ENCODE measurements around the gene LASP1NB.
A peak's percentile ranks its signal among the peaks of the same experiment; 100 is the strongest.

LASP1NB gene

DNA sequence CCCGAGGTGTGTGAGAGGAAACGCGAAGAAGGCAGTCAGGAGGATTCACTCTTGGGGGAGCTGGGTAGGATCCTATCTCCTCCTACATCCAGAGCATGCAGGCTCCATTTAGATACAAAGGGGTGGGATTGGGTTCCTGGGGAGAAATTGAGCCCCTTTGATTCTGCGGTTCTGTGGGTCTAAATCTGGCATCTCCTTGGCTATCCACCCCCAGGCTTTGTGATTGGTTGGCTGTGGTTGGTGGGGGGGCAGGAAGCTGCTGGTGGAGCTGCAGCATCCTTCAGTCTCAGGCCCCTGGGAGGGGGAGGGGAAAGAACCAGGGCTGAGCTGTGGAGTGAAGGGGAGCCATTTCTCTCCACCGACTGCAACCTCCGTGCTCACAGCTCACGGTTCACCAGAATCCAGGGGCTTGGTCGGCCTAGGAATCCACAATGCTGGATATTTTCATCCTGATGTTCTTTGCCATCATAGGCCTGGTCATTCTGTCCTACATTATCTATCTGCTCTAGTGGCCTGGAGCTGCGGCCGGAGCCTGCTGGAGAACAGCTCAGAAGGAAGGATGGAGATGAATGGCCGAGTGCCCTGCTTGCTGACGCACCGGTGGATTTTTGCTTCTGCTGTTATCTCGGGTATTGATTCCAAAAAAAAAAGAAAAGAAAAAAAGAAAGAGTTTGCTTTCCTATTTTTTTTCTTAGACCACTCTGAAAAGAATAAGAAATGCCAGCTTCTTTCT is at the start of gene LASP1NB:
Gene LASP1NB (plus strand): TSS at position 352 of the 733 bp plus-strand sequence.
- Histone ChIP-seq H3K4me1 (ENCODE audit: control insufficient read depth in 2 of 2, insufficient read depth in 2 of 2, low read length in 1 of 2) (peaks cover 3 to 5% of the 10 kb centered on the region in 2 donors), H3K4me3 (ENCODE audit: low read depth in 1 of 2, low read length in 2 of 2) (peak within 1 kb of the TSS in 1 of 2 donors; percentile 7), H3K27ac (ENCODE audit: low read depth in 2 of 2, low read length in 1 of 2) (peak within 1 kb of the TSS; percentile 17 to 69), H3K9me3 (ENCODE audit: control insufficient read depth in 2 of 2, insufficient read depth in 1 of 2, low read depth in 1 of 2, low read length in 1 of 2) (no peaks in the 10 kb centered on the region), H3K27me3 (ENCODE audit: control insufficient read depth in 1 of 2, insufficient read depth in 2 of 2, low read length in 2 of 2) (no peaks in the 10 kb centered on the region), H3K36me3 (ENCODE audit: control insufficient read depth in 2 of 2, insufficient read depth in 2 of 2, low read length in 1 of 2) (no peaks in the 10 kb centered on the region)
- WGBS, 2 donors, result 61 to 63% methylated on average over 14 of the region's 14 CpGs

DNA sequence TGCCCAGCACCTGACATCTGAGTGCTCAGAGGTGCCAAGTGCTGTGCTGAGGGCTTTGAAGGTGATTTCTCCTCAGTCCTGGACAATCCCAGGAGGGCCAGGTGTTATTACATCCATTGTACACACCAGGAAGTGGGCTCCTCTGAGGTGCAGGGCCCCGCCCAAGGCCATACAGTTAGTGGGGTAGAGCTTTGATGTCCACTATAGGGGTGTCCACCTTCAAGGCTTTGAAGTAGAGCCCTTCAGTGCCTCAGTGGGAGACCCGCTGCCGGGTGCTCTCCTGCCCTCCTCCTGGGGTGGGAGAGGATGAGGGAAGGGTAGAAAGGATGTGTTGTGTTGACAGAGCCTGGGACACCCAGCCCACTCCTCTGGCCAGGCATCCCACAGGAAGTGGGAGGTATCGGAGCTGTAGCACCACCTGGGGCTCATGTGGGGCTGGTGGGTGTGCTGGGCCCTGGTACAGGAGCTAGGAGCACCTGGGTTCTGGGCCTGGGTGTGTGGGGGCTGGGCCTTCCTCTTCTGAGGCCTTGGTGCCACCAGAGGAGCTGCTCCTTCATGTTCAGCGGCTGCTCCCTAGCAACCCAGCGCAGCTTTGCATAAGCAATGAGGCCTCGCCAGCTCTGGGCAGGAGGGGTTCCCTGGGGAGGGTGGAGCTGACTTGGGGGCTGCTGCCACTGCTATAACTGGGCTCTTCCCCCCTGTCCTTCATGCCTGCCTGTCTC is 48.1 kb upstream of the LASP1NB start:
- 59 to 66% methylated on average over 7 of the region's 7 CpGs for WGBS, 2 donors

GRCh38 chr17:38879878-38880665 is 45.3 kb upstream of the LASP1NB start:
- no peak overlapping the region for H3K4me3 ChIP-seq (ENCODE audit: low read depth in 1 of 2, low read length in 2 of 2)
- peaks cover 8 to 19% of the 10 kb centered on the region in 2 donors for H3K36me3 ChIP-seq (ENCODE audit: control insufficient read depth in 2 of 2, insufficient read depth in 2 of 2, low read length in 1 of 2)
- peak overlapping the region; percentile 17 to 62 for H3K27ac ChIP-seq (ENCODE audit: low read depth in 2 of 2, low read length in 1 of 2)
- WGBS, 2 donors, result 11 to 23% methylated on average over 6 of the region's 6 CpGs
- H3K9me3 ChIP-seq (ENCODE audit: control insufficient read depth in 2 of 2, insufficient read depth in 1 of 2, low read depth in 1 of 2, low read length in 1 of 2), result no peaks in the 10 kb centered on the region
- no peaks in the 10 kb centered on the region for H3K27me3 ChIP-seq (ENCODE audit: control insufficient read depth in 1 of 2, insufficient read depth in 2 of 2, low read length in 2 of 2)
- peaks cover 14 to 20% of the 10 kb centered on the region in 2 donors for H3K4me1 ChIP-seq (ENCODE audit: control insufficient read depth in 2 of 2, insufficient read depth in 2 of 2, low read length in 1 of 2)

More for the DNA sequence above, 48.1 kb upstream of the LASP1NB start:
- no peak overlapping the region for H3K27ac ChIP-seq (ENCODE audit: low read depth in 2 of 2, low read length in 1 of 2)
- H3K27me3 ChIP-seq (ENCODE audit: control insufficient read depth in 1 of 2, insufficient read depth in 2 of 2, low read length in 2 of 2), result no peaks in the 10 kb centered on the region
- H3K9me3 ChIP-seq (ENCODE audit: control insufficient read depth in 2 of 2, insufficient read depth in 1 of 2, low read depth in 1 of 2, low read length in 1 of 2), result no peaks in the 10 kb centered on the region
- H3K4me1 ChIP-seq (ENCODE audit: control insufficient read depth in 2 of 2, insufficient read depth in 2 of 2, low read length in 1 of 2), result peaks cover 31 to 37% of the 10 kb centered on the region in 2 donors
- peaks cover 7 to 18% of the 10 kb centered on the region in 2 donors for H3K36me3 ChIP-seq (ENCODE audit: control insufficient read depth in 2 of 2, insufficient read depth in 2 of 2, low read length in 1 of 2)
- H3K4me3 ChIP-seq (ENCODE audit: low read depth in 1 of 2, low read length in 2 of 2), result no peak overlapping the region

- H3K27ac ChIP-seq (ENCODE audit: low read depth in 2 of 2, low read length in 1 of 2), result no peak overlapping the region
- peaks cover 10 to 28% of the 10 kb centered on the region in 2 donors for H3K36me3 ChIP-seq (ENCODE audit: control insufficient read depth in 2 of 2, insufficient read depth in 2 of 2, low read length in 1 of 2)
- no peak overlapping the region for H3K4me3 ChIP-seq (ENCODE audit: low read depth in 1 of 2, low read length in 2 of 2)
- WGBS, 2 donors, result 34 to 39% methylated on average over 8 of the region's 8 CpGs
- no peaks in the 10 kb centered on the region for H3K9me3 ChIP-seq (ENCODE audit: control insufficient read depth in 2 of 2, insufficient read depth in 1 of 2, low read depth in 1 of 2, low read length in 1 of 2)
- peaks cover 22 to 29% of the 10 kb centered on the region in 2 donors for H3K4me1 ChIP-seq (ENCODE audit: control insufficient read depth in 2 of 2, insufficient read depth in 2 of 2, low read length in 1 of 2)
- H3K27me3 ChIP-seq (ENCODE audit: control insufficient read depth in 1 of 2, insufficient read depth in 2 of 2, low read length in 2 of 2), result no peaks in the 10 kb centered on the region
Observed at GRCh38 chr17:38881600-38882191, 43.7 kb upstream of the LASP1NB start.

DNA sequence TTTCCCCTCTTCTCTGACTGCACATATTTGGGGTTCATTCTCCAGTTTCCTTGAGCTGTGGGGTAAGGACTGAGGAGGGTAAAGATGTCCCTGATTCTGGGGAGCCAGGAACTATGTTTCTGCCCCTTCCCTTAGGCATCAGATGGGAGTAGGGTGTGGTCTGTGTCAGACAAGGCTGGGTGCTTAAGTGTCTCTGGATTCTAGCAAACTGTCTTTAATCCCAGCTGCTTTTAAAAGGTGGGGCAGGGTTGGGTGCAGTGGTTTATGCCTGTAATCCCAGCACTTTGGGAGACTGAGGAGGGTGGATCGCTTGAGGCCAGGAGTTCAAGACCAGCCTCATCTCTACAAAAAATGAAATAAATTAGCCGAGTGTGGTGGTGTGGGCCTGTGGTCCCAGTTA is 42.5 kb upstream of the LASP1NB start:
- H3K36me3 ChIP-seq (ENCODE audit: control insufficient read depth in 2 of 2, insufficient read depth in 2 of 2, low read length in 1 of 2), result peaks cover 10 to 32% of the 10 kb centered on the region in 2 donors

DNA sequence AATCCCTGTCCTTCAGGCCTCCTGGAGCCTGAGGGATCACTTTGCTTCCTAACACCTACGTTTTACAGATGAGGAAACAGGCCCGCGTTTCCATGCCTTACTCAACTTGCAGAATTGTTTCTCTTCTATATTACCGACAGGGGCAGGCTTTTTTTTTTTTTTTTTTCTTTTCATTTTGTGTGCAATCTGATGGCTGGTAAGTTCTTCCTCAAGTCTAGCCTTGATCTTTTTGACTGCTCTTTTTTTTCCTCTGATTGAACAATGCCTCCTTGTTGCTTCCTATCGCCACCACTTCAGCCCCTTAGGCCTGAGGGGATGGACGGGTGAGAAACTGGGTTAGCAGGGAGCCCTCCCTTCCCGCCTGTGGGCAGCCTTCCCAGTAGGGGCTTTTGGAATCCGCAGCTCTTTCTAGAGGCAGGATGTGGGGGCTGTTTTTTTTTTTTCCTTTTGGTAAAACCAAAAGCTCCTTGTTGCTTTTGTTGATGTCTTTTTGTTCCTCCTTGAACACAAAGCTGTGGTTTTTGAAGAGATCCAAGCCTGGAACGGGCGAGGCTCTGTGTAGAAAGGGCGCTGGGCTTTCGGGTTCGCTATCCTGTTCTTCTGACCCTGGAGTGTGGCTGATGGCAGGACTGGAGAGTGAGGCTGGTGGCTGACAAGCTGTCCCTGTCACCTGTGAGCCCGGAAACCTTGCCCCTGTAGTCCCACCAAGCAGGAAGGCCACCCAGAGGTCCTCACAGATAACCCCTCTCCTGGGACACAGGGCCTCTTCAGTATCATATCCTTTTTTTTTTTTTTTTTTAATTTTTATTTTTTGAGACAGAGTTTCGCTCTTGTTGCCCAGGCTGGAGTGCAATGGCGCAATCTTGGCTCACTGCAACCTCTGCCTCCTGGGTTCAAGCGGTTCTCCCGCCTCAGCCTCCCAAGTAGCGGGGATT is 41.6 kb upstream of the LASP1NB start:
- H3K9me3 ChIP-seq (ENCODE audit: control insufficient read depth in 2 of 2, insufficient read depth in 1 of 2, low read depth in 1 of 2, low read length in 1 of 2), result no peaks in the 10 kb centered on the region
- peaks cover 21 to 22% of the 10 kb centered on the region in 2 donors for H3K4me1 ChIP-seq (ENCODE audit: control insufficient read depth in 2 of 2, insufficient read depth in 2 of 2, low read length in 1 of 2)
- WGBS, 2 donors, result 61 to 63% methylated on average over 17 to 19 of the region's 19 CpGs
- H3K27ac ChIP-seq (ENCODE audit: low read depth in 2 of 2, low read length in 1 of 2), result peak overlapping the region; percentile 9 to 69
- peaks cover 3 to 31% of the 10 kb centered on the region in 2 donors for H3K36me3 ChIP-seq (ENCODE audit: control insufficient read depth in 2 of 2, insufficient read depth in 2 of 2, low read length in 1 of 2)
- H3K4me3 ChIP-seq (ENCODE audit: low read depth in 1 of 2, low read length in 2 of 2), result no peak overlapping the region
- no peaks in the 10 kb centered on the region for H3K27me3 ChIP-seq (ENCODE audit: control insufficient read depth in 1 of 2, insufficient read depth in 2 of 2, low read length in 2 of 2)

More for the DNA sequence above, 42.5 kb upstream of the LASP1NB start:
- Histone ChIP-seq H3K4me1 (ENCODE audit: control insufficient read depth in 2 of 2, insufficient read depth in 2 of 2, low read length in 1 of 2) (peaks cover 21 to 22% of the 10 kb centered on the region in 2 donors), H3K27me3 (ENCODE audit: control insufficient read depth in 1 of 2, insufficient read depth in 2 of 2, low read length in 2 of 2) (no peaks in the 10 kb centered on the region), H3K4me3 (ENCODE audit: low read depth in 1 of 2, low read length in 2 of 2) (no peak overlapping the region), H3K27ac (ENCODE audit: low read depth in 2 of 2, low read length in 1 of 2) (peak overlapping the region; percentile 9 to 27), H3K9me3 (ENCODE audit: control insufficient read depth in 2 of 2, insufficient read depth in 1 of 2, low read depth in 1 of 2, low read length in 1 of 2) (no peaks in the 10 kb centered on the region)
- WGBS, 2 donors, result 84 to 94% methylated on average over 2 of the region's 2 CpGs

DNA sequence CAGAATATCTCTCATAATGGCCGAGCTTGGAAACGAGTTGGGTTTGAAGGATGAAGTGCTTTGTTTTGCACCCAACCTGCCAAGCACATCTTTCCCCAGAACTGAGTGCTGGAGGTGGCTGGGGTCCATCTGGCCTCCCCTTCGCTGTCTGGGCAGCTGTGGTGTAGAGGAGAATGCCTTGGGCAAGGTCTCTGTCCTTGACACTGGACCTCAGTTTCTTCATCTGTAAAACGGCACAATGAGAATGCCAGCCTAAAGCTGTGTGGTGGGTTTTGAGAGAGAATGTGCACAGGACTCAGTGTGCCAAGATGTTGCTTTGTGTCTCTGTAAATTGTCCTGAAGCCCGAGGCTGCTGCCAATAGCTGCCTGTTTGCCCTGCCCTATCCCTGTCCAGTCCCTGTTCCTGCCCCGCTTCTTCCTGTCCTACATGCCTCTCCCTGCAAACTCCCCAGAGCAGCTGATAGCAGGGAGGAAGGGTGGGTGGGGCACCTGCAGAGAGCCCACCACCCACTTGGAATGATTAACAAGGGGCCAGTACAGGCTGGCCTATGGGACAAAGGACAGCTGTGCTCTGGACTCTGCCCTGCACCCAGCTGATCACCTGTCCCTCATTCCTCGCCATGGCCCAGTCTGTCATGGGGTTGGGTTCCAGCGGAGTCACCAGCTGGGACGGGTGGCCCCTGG is 40.2 kb upstream of the LASP1NB start:
- Histone ChIP-seq H3K4me1 (ENCODE audit: control insufficient read depth in 2 of 2, insufficient read depth in 2 of 2, low read length in 1 of 2) (peaks cover 20 to 21% of the 10 kb centered on the region in 2 donors), H3K4me3 (ENCODE audit: low read depth in 1 of 2, low read length in 2 of 2) (no peak overlapping the region), H3K27ac (ENCODE audit: low read depth in 2 of 2, low read length in 1 of 2) (no peak overlapping the region), H3K9me3 (ENCODE audit: control insufficient read depth in 2 of 2, insufficient read depth in 1 of 2, low read depth in 1 of 2, low read length in 1 of 2) (no peaks in the 10 kb centered on the region), H3K36me3 (ENCODE audit: control insufficient read depth in 2 of 2, insufficient read depth in 2 of 2, low read length in 1 of 2) (peaks cover 3 to 37% of the 10 kb centered on the region in 2 donors), H3K27me3 (ENCODE audit: control insufficient read depth in 1 of 2, insufficient read depth in 2 of 2, low read length in 2 of 2) (no peaks in the 10 kb centered on the region)
- 65 to 77% methylated on average over 9 of the region's 9 CpGs for WGBS, 2 donors
